KOPT-K1 (cell line): ENCODE data around the gene SERPINH1.

Source experiments
- H3K27ac ChIP-seq: fragments of 200-600 bp; sonication (generic); 2 replicates; pipeline ENCODE4 v1.5.1; 2016; ENCODE audit warnings: antibody characterized with exemption, mild to moderate bottlenecking, low read depth, low read length; ENCODE audit not compliant: poor library complexity, severe bottlenecking
- H3K36me3 ChIP-seq: fragments of 200-600 bp; sonication (generic); 2 replicates; pipeline ENCODE4 v1.5.1; 2017; ENCODE audit warnings: antibody characterized with exemption, mild to moderate bottlenecking, low read length, moderate library complexity; ENCODE audit not compliant: insufficient read depth
- H3K9me3 ChIP-seq: fragments of 200-600 bp; sonication (generic); 2 replicates; pipeline ENCODE4 v1.5.1; 2017; ENCODE audit warnings: antibody characterized with exemption, low read length, mild to moderate bottlenecking; ENCODE audit not compliant: insufficient read depth, poor library complexity, severe bottlenecking

SERPINH1 gene

DNA sequence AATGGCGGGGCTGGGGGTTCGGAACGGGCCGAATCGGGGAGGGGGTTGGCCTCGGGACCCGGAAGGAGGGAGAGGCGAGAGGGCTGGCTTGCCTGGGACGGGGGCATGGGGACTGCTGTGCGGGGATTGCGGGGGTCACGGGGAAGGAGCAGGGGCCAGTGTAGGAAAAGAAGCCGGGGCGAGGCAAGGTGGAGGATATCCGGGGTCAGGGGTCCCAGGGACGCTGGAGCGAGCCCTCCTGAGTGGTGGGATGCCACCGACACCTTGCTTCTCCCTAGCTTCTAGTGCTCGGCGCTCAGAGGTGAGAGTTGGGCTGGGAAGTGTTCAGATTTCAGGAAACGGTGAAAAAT, 35.9 kb upstream of the SERPINH1 start:
- H3K9me3 ChIP-seq, result no peaks in the 10 kb centered on the region
- H3K36me3 ChIP-seq, result no peaks in the 10 kb centered on the region
- peak overlapping the region; percentile 65 for H3K27ac ChIP-seq

DNA sequence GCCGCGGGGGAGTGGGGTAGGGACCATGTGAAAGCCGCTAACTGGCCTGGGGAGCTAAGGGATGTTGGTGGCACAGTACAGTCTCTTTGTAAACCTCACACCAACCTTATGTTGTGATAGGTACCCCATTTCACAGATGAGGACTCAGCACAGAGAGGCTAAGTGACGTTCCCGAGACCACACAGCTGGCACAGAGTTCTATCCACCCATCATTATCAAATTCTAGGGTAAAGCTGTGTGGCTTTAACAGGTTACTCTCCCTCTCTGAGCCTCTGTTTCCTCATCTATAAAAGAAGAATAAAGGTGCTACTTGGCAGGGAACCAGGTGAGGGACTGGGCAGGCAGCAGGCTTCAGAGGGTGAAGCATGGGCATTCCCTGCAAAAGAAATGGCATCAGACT, 34.9 kb upstream of the SERPINH1 start:
- no peak overlapping the region for H3K27ac ChIP-seq
- no peaks in the 10 kb centered on the region for H3K36me3 ChIP-seq
- no peaks in the 10 kb centered on the region for H3K9me3 ChIP-seq

DNA sequence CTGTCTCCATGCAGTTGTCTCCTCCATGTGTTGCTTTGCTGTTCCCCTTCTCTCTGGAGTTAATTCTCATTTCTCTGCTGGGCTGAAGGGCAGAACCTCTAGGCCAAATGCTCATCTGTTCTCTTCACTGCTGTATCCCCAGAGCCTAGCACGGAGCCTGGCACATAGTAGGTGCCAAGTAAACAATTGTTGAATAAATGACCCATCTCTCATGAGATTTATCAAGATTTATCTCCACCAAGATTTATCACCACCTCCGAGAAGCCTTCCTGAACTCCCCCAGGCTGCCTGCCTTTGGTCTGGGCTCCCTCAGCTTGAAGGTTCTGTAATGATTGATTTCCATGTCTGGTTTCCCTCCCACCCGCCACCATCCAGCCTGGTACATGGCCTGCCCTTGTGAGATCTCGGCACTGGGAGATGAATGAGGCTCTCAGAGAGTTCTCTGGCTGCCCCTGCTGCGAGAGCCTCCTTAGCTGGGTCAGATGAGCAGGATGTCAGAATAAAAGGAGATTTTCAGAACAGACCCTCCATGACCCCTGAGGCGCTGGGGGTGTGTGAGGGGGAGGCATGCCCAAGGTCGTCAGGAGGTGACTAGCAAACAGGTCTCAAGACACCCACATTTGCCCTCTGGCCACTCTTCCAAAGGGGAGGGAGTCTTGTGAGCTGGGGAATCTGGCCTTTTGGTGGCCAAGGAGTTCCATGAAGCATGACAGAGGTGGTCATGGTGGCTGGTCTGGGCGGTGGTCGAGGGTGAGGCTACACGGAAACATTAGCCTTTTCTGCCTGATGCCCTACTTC, 33.9 kb upstream of the SERPINH1 start:
- Histone ChIP-seq H3K36me3 (no peaks in the 10 kb centered on the region), H3K27ac (no peak overlapping the region)

DNA sequence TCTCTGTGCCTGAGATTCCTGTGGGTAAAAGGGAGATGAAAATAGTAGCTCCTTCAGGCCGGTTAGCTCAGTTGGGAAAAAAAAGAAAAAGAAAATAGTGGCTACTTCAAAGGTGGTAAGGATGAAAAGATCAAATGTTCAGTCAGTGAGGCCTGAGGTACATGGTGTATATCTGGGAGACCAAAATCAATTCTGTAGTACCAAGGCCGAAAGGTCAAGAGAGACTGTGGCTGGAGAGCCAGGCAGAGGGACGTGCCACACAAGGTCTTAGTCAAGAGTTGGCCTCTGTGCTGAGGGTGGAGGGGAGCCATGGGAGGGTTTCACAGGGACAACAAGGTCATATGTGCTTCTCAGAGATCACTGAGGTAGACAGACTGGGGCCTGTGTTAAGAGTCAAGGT, 31.5 kb upstream of the SERPINH1 start:
- no peaks in the 10 kb centered on the region for H3K9me3 ChIP-seq
- H3K36me3 ChIP-seq, result no peaks in the 10 kb centered on the region
- H3K27ac ChIP-seq, result no peak overlapping the region

More for the DNA sequence above, 33.9 kb upstream of the SERPINH1 start:
- H3K9me3 ChIP-seq, result no peaks in the 10 kb centered on the region

GRCh38 chr11:75531325-75531724, 30.7 kb upstream of the SERPINH1 start:
- Histone ChIP-seq H3K9me3 (no peaks in the 10 kb centered on the region), H3K36me3 (no peaks in the 10 kb centered on the region), H3K27ac (no peak overlapping the region)

GRCh38 chr11:75532200-75533048, 29.6 kb upstream of the SERPINH1 start:
- Histone ChIP-seq H3K36me3 (no peaks in the 10 kb centered on the region), H3K27ac (no peak overlapping the region), H3K9me3 (no peaks in the 10 kb centered on the region)

DNA sequence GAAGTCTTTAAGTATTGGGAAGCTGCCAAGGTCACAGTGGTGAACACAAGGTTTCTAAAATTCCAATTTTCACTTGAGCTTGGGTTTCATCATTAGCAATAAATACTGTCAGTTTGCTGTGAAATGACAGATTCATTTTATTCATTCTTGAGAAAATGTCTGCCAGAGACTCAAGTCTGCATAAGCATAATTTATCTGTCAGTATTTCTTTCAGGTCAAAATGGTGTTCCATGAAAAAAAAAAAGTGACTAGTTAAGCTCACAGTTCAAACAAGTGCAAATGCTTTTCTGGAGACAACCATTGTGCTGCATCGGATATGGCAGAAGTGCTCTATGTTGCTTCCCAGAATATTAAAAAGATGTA, 28.2 kb upstream of the SERPINH1 start:
- H3K36me3 ChIP-seq, result no peaks in the 10 kb centered on the region
- H3K9me3 ChIP-seq, result no peaks in the 10 kb centered on the region
- H3K27ac ChIP-seq, result no peak overlapping the region

GRCh38 chr11:75534259-75535069, 27.6 kb upstream of the SERPINH1 start:
- no peaks in the 10 kb centered on the region for H3K9me3 ChIP-seq
- H3K27ac ChIP-seq, result peak overlapping the region; percentile 49
- no peaks in the 10 kb centered on the region for H3K36me3 ChIP-seq

GRCh38 chr11:75535071-75535470, 27.0 kb upstream of the SERPINH1 start:
- Histone ChIP-seq H3K36me3 (no peaks in the 10 kb centered on the region), H3K9me3 (no peaks in the 10 kb centered on the region), H3K27ac (peak overlapping the region; percentile 49)

GRCh38 chr11:75536786-75537641, 25.0 kb upstream of the SERPINH1 start:
- Histone ChIP-seq H3K9me3 (no peaks in the 10 kb centered on the region), H3K36me3 (no peaks in the 10 kb centered on the region), H3K27ac (no peak overlapping the region)

DNA sequence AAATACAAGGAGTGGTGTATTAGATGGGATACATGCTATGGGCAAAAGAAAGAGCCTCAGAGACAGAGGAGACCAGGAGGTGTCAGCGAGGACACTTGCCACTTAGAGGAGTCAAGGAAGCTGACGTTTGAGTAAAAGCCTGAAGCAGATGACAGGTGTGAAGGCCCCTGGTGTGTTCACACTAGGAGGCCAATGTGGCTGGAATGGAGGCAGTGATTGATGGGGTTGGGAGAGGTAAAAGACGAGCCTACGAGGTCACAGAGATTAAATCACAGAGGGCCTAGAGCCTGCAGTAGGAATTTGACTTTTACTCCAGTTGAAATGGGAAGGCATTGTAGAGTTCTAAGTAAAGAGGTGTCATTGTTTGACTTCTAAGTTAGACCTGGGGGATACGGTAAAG, 24.3 kb upstream of the SERPINH1 start:
- H3K27ac ChIP-seq, result no peak overlapping the region
- no peaks in the 10 kb centered on the region for H3K36me3 ChIP-seq
- no peaks in the 10 kb centered on the region for H3K9me3 ChIP-seq

DNA sequence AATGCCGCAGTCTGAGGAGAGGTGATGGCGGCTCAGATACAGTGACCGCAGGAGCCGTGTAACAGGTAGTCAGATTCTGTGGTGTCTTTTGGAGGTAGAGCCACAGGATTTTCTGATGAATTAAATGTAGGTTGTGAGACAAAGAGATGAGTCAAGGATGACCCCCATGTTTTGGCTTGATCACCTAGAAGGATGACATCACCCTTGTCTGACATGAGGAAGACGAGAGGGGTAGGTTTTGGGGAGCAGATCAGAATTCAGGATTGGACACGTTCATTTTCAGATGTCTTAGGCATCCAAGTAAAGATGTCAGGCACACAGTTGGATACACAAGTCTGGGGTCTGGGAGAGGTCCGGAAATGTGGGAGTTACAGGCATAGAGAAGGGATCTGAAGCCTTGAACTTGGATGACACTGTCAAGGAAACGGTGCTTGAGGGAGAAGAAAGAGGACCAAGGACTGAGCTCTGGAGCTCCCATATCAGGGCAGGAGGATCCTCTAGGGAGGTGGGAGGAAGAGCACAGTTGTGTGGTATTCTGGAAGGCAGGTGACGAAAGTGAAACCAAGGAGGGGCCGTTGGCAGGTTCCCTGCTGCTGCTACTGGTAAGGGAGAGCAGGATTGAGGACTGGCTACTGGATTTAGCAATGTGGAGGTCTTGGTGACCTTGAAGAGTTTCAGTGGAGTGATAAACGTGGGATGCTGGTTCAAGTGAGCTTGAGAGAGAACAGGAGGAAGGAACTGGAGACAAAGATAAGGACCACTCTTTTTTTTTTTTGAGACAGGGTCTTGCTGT, 23.7 kb upstream of the SERPINH1 start:
- Histone ChIP-seq H3K9me3 (no peaks in the 10 kb centered on the region), H3K27ac (no peak overlapping the region), H3K36me3 (no peaks in the 10 kb centered on the region)

GRCh38 chr11:75539459-75540334, 22.4 kb upstream of the SERPINH1 start:
- Histone ChIP-seq H3K27ac (no peak overlapping the region), H3K36me3 (no peaks in the 10 kb centered on the region), H3K9me3 (no peaks in the 10 kb centered on the region)
